ENCODE measurements around the gene PRAMEF6. TPM values are rescaled to one million over a fixed set of nuclear protein-coding genes. Genes with fewer than 3 reads are reported as not detected.
"Not testable (repeated sequence)": the region's sequence is repeated elsewhere in the genome, so short reads cannot be mapped to it uniquely, and the experiment has no call there.

Gene PRAMEF6
- total RNA-seq, result not detected
- not detected for polyA plus RNA-seq
- total RNA-seq, result 0 to 0.26 (median 0) reads per million in 6 experiments

DNA sequence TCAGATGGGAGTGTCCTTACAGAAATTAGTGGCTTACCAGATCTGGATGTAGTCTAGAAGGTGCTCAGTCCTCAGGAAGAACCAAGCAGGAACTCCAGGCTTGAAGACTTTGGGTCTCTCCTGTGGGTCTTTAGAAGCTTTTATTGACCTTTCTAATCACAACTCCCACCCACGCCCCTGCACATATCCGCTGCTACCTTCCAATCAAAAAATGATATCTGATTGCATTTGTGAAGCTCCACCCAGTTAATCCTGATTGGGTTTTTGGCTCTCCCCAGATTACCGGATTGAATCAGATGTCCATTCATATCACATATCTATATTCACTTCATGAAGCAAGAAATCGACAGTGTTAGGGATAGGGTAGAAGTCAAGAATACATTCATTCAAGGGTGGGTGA, at the start of gene PRAMEF6:
TSS of gene PRAMEF6 (minus strand) at position 101 of the 400 bp plus-strand sequence. CDS start 5,062 bp downstream, outside the sequence.
- H3K4me1 Mint-ChIP-seq, POLR2A ChIA-PET, H3K27me3 Mint-ChIP-seq, DNase-seq, H3K4me3 Mint-ChIP-seq, ATAC-seq, H3K27ac Mint-ChIP-seq, H3K9me3 Mint-ChIP-seq, H3K36me3 Mint-ChIP-seq: not testable (repeated sequence)

DNA sequence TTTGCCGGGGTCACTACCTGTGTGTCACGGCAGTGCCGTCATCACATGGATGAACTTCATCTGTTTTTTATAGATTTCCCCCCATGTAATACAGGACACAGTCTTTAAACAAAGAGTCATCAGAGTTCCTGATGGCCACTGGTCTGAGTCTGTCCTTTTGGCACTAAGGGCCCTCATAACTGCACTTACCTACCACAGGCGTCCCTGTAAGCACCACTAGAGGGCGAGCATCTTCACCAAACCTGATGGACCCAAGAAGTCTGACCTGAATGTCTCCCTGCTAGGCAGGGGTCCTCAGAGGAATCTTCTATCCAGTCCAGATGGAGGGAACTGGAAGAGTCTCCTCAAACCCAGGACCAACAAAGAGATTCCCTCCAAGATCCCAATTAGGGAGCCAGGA, 23.0 kb downstream of the PRAMEF6 start:
- H3K27me3 Mint-ChIP-seq, H3K36me3 Mint-ChIP-seq, ATAC-seq, H3K4me3 Mint-ChIP-seq, POLR2A ChIA-PET, H3K4me1 Mint-ChIP-seq, DNase-seq, H3K9me3 Mint-ChIP-seq, H3K27ac Mint-ChIP-seq: not testable (repeated sequence)

DNA sequence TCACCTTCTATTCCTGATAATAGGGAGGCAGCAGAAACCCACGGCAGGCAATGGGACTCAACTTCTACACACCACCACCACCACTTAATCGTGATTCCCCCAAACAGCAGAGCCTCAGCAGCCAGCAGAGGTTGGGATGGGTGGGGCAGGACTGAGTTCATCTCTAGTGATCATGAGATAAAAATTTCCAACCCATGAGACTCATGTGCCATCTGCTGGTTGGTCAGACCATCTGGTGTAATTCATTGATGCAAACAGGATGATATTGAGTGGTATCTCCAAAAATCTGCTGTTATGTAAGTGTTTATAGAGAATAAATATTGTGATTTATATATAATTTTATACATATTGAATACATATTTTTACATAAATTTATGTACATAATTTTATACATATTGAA, 25.6 kb downstream of the PRAMEF6 start:
- ATAC-seq, POLR2A ChIA-PET, H3K27ac Mint-ChIP-seq: not testable (repeated sequence)

DNA sequence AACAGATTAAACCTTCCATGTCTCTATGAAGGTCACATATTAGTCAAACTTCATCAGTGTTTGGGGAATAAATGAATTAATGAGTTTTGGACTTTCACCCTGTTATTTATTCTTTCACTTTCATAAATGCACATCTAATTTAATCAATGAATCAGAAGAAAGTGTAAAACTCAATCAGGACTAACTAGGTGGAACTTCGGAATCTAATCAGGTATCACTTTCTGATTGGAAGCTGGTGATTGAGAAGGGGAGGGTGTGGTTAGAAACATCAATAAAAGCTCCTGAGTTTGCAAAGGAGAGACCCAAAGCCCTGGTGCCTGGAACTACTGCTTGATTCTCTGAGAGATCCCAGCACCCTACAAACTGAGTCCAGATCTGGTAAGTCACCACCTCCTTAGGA, 31.1 kb downstream of the PRAMEF6 start, which contains the start of gene PRAMEF7:
TSS of gene PRAMEF7 (plus strand) at position 301 of the 400 bp plus-strand sequence. CDS start 1,083 bp downstream, outside the sequence.
- H3K4me1 Mint-ChIP-seq, H3K9me3 Mint-ChIP-seq, POLR2A ChIA-PET, H3K27ac Mint-ChIP-seq, H3K36me3 Mint-ChIP-seq, DNase-seq, H3K4me3 Mint-ChIP-seq, ATAC-seq, H3K27me3 Mint-ChIP-seq: not testable (repeated sequence)

More for the DNA sequence above, 25.6 kb downstream of the PRAMEF6 start:
- H3K4me1 Mint-ChIP-seq, DNase-seq, H3K36me3 Mint-ChIP-seq, H3K9me3 Mint-ChIP-seq, H3K27me3 Mint-ChIP-seq, H3K4me3 Mint-ChIP-seq: not testable (repeated sequence)

DNA sequence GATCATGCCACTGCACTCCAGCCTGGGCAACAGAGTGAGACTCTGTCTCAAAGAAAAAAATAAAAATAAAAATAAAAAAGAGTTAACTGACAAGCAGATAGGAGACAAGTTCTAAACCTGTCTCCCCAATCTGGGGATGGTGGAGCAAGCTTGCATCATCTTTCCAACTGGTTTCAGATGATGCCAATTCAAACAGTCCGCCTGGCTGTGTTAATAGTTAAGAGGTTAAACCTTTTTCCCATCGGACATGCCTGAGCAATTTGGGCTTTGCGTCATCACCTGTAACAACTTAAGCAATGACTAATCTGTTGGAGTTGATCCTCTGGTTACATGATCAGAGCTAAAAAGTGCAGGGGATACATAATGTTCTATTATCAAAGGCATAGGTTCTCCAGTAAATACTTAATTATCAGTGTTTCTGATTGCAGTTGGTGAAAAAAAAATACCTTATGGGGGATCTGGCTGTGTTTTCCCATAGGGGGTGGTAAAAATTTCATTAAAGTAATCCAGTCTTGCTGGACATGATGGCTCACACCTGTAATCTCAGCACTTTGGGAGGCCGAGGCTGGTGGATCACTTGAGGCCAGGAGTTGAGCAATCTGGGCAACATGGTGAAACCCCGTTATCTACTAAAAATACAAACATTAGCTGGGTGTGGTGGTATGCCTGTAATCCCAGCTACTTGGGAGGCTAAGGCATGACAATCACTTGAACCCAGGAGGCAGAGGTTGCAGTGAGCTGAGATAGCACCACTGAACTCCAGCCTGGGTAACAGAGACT, 43.4 kb downstream of the PRAMEF6 start:
- ATAC-seq, H3K4me3 Mint-ChIP-seq, H3K9me3 Mint-ChIP-seq, DNase-seq, H3K27me3 Mint-ChIP-seq, H3K4me1 Mint-ChIP-seq, H3K36me3 Mint-ChIP-seq, POLR2A ChIA-PET, H3K27ac Mint-ChIP-seq: not testable (repeated sequence)

DNA sequence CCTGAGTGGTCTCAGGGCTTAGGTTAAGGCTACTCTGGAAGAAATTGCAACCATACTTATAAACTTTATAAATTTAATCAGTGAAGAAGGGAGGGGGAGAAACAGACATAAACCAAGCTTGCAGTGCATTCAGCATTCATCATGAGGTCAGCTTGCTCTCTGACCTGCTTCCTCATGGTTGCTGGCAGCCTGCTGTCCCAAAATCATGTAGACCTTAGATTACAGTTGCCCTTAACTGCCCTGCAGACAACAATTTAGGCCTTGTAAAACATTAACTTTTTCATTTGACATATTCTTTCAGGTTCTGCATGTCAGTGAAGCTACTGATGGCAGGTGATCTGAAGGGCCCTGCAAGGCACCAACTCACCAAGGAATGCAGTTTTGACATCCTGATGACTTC, 48.2 kb downstream of the PRAMEF6 start:
- H3K36me3 Mint-ChIP-seq, ATAC-seq, H3K27me3 Mint-ChIP-seq, POLR2A ChIA-PET, DNase-seq, H3K9me3 Mint-ChIP-seq, H3K4me3 Mint-ChIP-seq, H3K27ac Mint-ChIP-seq, H3K4me1 Mint-ChIP-seq: not testable (repeated sequence)

DNA sequence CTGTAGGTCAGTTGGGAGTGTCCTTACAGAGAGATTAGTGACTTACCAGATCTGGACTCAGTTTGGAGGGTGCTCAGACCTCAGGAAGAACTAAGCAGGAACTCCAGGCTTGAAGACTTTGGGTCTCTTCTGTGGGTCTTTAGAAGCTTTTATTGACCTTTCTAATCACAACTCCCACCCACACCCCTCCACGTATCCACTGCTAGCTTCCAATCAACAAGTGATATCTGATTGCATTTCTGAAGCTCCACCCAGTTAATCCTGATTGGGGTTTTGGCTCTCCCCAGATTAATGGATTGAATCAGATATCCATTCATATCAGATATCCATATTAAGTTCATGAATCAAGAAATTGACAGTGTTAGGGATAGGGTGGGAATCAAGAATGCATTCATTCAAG, 49.2 kb downstream of the PRAMEF6 start, which contains the start of gene PRAMEF10:
TSS of gene PRAMEF10 (minus strand) at position 101 of the 400 bp plus-strand sequence. CDS start 2,423 bp downstream, outside the sequence.
- H3K9me3 Mint-ChIP-seq, POLR2A ChIA-PET, DNase-seq, H3K4me1 Mint-ChIP-seq, H3K36me3 Mint-ChIP-seq, H3K27ac Mint-ChIP-seq, H3K27me3 Mint-ChIP-seq, ATAC-seq, H3K4me3 Mint-ChIP-seq: not testable (repeated sequence)

Other genes with a start within 250 kb of the PRAMEF6 start
- not detected for gene AADACL3, start 231.5 kb downstream of the PRAMEF6 start, total RNA-seq
- gene AADACL3, start 231.5 kb downstream of the PRAMEF6 start, polyA plus RNA-seq, result not detected
- gene CFAP107, start 201.4 kb downstream of the PRAMEF6 start, total RNA-seq, result not detected
- not detected for gene CFAP107, start 201.4 kb downstream of the PRAMEF6 start, polyA plus RNA-seq
- not detected for gene PRAMEF12, start 173.8 kb downstream of the PRAMEF6 start, total RNA-seq
- gene PRAMEF12, start 173.8 kb downstream of the PRAMEF6 start, polyA plus RNA-seq, result not detected
- gene PRAMEF1, start 156.2 kb downstream of the PRAMEF6 start, total RNA-seq, result not detected
- gene PRAMEF1, start 156.2 kb downstream of the PRAMEF6 start, polyA plus RNA-seq, result not detected
- gene PRAMEF11, start 116.2 kb downstream of the PRAMEF6 start, total RNA-seq, result not detected
- not detected for gene PRAMEF11, start 116.2 kb downstream of the PRAMEF6 start, polyA plus RNA-seq
- gene HNRNPCL1, start 98.9 kb downstream of the PRAMEF6 start, total RNA-seq, result not detected
- gene HNRNPCL1, start 98.9 kb downstream of the PRAMEF6 start, polyA plus RNA-seq, result not detected
- gene PRAMEF2, start 90.5 kb downstream of the PRAMEF6 start, total RNA-seq, result not detected
- not detected for gene PRAMEF2, start 90.5 kb downstream of the PRAMEF6 start, polyA plus RNA-seq
- gene PRAMEF4, start 61.4 kb downstream of the PRAMEF6 start, total RNA-seq, result not detected
- not detected for gene PRAMEF4, start 61.4 kb downstream of the PRAMEF6 start, polyA plus RNA-seq
- gene PRAMEF10, start 49.3 kb downstream of the PRAMEF6 start, total RNA-seq, result not detected
- not detected for gene PRAMEF10, start 49.3 kb downstream of the PRAMEF6 start, polyA plus RNA-seq
- not detected for gene PRAMEF7, start 31.0 kb downstream of the PRAMEF6 start, total RNA-seq
- gene PRAMEF7, start 31.0 kb downstream of the PRAMEF6 start, polyA plus RNA-seq, result not detected
- not detected for gene PRAMEF27, start 109.0 kb upstream of the PRAMEF6 start, total RNA-seq
- gene PRAMEF27, start 109.0 kb upstream of the PRAMEF6 start, polyA plus RNA-seq, result not detected
- not detected for gene HNRNPCL3, start 113.2 kb upstream of the PRAMEF6 start, total RNA-seq
- not detected for gene HNRNPCL3, start 113.2 kb upstream of the PRAMEF6 start, polyA plus RNA-seq
- not detected for gene PRAMEF25, start 123.2 kb upstream of the PRAMEF6 start, total RNA-seq
- gene PRAMEF25, start 123.2 kb upstream of the PRAMEF6 start, polyA plus RNA-seq, result not detected
- not detected for gene HNRNPCL2, start 169.3 kb upstream of the PRAMEF6 start, total RNA-seq
- not detected for gene HNRNPCL2, start 169.3 kb upstream of the PRAMEF6 start, polyA plus RNA-seq
- not detected for gene PRAMEF26, start 208.4 kb upstream of the PRAMEF6 start, total RNA-seq
- gene PRAMEF26, start 208.4 kb upstream of the PRAMEF6 start, polyA plus RNA-seq, result not detected
- not detected for gene HNRNPCL4, start 218.1 kb upstream of the PRAMEF6 start, total RNA-seq
- gene HNRNPCL4, start 218.1 kb upstream of the PRAMEF6 start, polyA plus RNA-seq, result not detected
- gene PRAMEF9, start 224.3 kb upstream of the PRAMEF6 start, total RNA-seq, result not detected
- not detected for gene PRAMEF9, start 224.3 kb upstream of the PRAMEF6 start, polyA plus RNA-seq

Data from naive thymus-derived CD8-positive, alpha-beta T cell (primary cell).